ENCODE data around the gene PROM2. TPM values are rescaled to one million over a fixed set of nuclear protein-coding genes. Genes with fewer than 3 reads are reported as not detected.

PROM2 gene
- total RNA-seq, 2 experiments from 2014 or later: 0.60 to 0.73 TPM

- Histone ChIP-seq H3K27ac (ENCODE audit: low read depth in 1 of 2, low read length in 2 of 2) (no peak overlapping the region), H3K36me3 (ENCODE audit: insufficient read depth, low read length) (no peaks in the 10 kb centered on the region), H3K4me3 (ENCODE audit: low read length) (no peak overlapping the region), H3K27me3 (ENCODE audit: control insufficient read depth in 1 of 2, insufficient read depth in 2 of 2, low read length in 2 of 2) (no peaks in the 10 kb centered on the region), H3K9me3 (ENCODE audit: control insufficient read depth in 1 of 2, insufficient read depth in 1 of 2, low read length in 2 of 2) (no peaks in the 10 kb centered on the region), H3K4me1 (ENCODE audit: insufficient read depth, low read length) (no peaks in the 10 kb centered on the region)
- TF ChIP-seq, protein P1, sequence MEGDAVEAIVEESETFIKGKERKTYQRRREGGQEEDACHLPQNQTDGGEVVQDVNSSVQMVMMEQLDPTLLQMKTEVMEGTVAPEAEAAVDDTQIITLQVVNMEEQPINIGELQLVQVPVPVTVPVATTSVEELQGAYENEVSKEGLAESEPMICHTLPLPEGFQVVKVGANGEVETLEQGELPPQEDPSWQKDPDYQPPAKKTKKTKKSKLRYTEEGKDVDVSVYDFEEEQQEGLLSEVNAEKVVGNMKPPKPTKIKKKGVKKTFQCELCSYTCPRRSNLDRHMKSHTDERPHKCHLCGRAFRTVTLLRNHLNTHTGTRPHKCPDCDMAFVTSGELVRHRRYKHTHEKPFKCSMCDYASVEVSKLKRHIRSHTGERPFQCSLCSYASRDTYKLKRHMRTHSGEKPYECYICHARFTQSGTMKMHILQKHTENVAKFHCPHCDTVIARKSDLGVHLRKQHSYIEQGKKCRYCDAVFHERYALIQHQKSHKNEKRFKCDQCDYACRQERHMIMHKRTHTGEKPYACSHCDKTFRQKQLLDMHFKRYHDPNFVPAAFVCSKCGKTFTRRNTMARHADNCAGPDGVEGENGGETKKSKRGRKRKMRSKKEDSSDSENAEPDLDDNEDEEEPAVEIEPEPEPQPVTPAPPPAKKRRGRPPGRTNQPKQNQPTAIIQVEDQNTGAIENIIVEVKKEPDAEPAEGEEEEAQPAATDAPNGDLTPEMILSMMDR (IDR thresholded peaks at IDR 0.05): no peak
- no peaks in the 10 kb centered on the region for H3K4me1 Mint-ChIP-seq (ENCODE audit: low read depth)
- DNase-seq: no peak
- H3K36me3 Mint-ChIP-seq (ENCODE audit: low read depth): no peaks in the 10 kb centered on the region
- no peak overlapping the region for H3K4me3 Mint-ChIP-seq
- intact Hi-C loops (cut with DNase I, micrococcal nuclease): no loop called here
- CTCF ChIA-PET: no interaction called here
- ATAC-seq (ENCODE audit: poor library complexity): no peak
- POLR2A ChIA-PET: no interaction called here
- no peak overlapping the region for H3K27ac Mint-ChIP-seq
- H3K27me3 Mint-ChIP-seq: peaks cover 4% of the 10 kb centered on the region
- H3K9me3 Mint-ChIP-seq: no peaks in the 10 kb centered on the region
Observed at GRCh38 chr2:95318431-95319220, 44.4 kb downstream of the PROM2 start.

GRCh38 chr2:95319481-95320343 is 45.5 kb downstream of the PROM2 start:
- ChIA-PET CTCF (no interaction called here), POLR2A (no interaction called here)
- DNase-seq (no peak), ATAC-seq (ENCODE audit: poor library complexity) (no peak)
- Mint-ChIP-seq H3K27me3 (peaks cover 4% of the 10 kb centered on the region), H3K4me1 (ENCODE audit: low read depth) (no peaks in the 10 kb centered on the region), H3K27ac (no peak overlapping the region), H3K4me3 (no peak overlapping the region), H3K36me3 (ENCODE audit: low read depth) (no peaks in the 10 kb centered on the region), H3K9me3 (no peaks in the 10 kb centered on the region)
- Histone ChIP-seq H3K9me3 (ENCODE audit: control insufficient read depth in 1 of 2, insufficient read depth in 1 of 2, low read length in 2 of 2) (no peaks in the 10 kb centered on the region), H3K4me3 (ENCODE audit: low read length) (no peak overlapping the region), H3K27ac (ENCODE audit: low read depth in 1 of 2, low read length in 2 of 2) (no peak overlapping the region), H3K36me3 (ENCODE audit: insufficient read depth, low read length) (no peaks in the 10 kb centered on the region), H3K27me3 (ENCODE audit: control insufficient read depth in 1 of 2, insufficient read depth in 2 of 2, low read length in 2 of 2) (no peaks in the 10 kb centered on the region), H3K4me1 (ENCODE audit: insufficient read depth, low read length) (no peaks in the 10 kb centered on the region)
- intact Hi-C loops (cut with DNase I, micrococcal nuclease): no loop called here
- TF ChIP-seq, protein P1 (IDR thresholded peaks at IDR 0.05): no peak

GRCh38 chr2:95320344-95320712 is 46.1 kb downstream of the PROM2 start:
- Mint-ChIP-seq H3K27ac (no peak overlapping the region), H3K36me3 (ENCODE audit: low read depth) (no peaks in the 10 kb centered on the region), H3K4me1 (ENCODE audit: low read depth) (no peaks in the 10 kb centered on the region), H3K4me3 (no peak overlapping the region), H3K27me3 (no peaks in the 10 kb centered on the region), H3K9me3 (no peaks in the 10 kb centered on the region)
- ChIA-PET CTCF (no interaction called here), POLR2A (no interaction called here)
- Histone ChIP-seq H3K27ac (ENCODE audit: low read depth in 1 of 2, low read length in 2 of 2) (no peak overlapping the region), H3K36me3 (ENCODE audit: insufficient read depth, low read length) (no peaks in the 10 kb centered on the region), H3K4me1 (ENCODE audit: insufficient read depth, low read length) (no peaks in the 10 kb centered on the region), H3K9me3 (ENCODE audit: control insufficient read depth in 1 of 2, insufficient read depth in 1 of 2, low read length in 2 of 2) (no peaks in the 10 kb centered on the region), H3K4me3 (ENCODE audit: low read length) (no peak overlapping the region), H3K27me3 (ENCODE audit: control insufficient read depth in 1 of 2, insufficient read depth in 2 of 2, low read length in 2 of 2) (no peaks in the 10 kb centered on the region)
- ATAC-seq (ENCODE audit: poor library complexity): no peak
- TF ChIP-seq, protein P1 (IDR thresholded peaks at IDR 0.05): no peak
- intact Hi-C loops (cut with DNase I, micrococcal nuclease): no loop called here
- DNase-seq: no peak
